ENCODE measurements around the gene HOXC5. TPM values are rescaled to one million over a fixed set of nuclear protein-coding genes. Genes with fewer than 3 reads are reported as not detected.

Gene HOXC5
- total RNA-seq, 1 donor from 2014 or later = not detected

DNA sequence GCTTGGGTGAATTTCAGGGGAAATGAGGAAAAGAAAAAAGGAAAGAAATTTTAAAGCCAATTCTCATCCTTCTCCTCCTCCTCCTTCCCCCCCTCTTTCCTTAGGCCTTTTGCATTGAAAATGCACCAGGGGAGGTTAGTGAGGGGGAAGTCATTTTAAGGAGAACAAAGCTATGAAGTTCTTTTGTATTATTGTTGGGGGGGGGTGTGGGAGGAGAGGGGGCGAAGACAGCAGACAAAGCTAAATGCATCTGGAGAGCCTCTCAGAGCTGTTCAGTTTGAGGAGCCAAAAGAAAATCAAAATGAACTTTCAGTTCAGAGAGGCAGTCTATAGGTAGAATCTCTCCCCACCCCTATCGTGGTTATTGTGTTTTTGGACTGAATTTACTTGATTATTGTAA is 22.7 kb downstream of the HOXC5 start:
- H3K36me3 ChIP-seq = no peaks in the 10 kb centered on the region
- peaks cover 68% of the 10 kb centered on the region for H3K27me3 ChIP-seq
- H3K9me3 ChIP-seq = no peaks in the 10 kb centered on the region
- no peak overlapping the region for H3K4me3 ChIP-seq
- peaks cover 11% of the 10 kb centered on the region for H3K4me1 ChIP-seq
- H3K27ac ChIP-seq = no peak overlapping the region
- no peak for DNase-seq
- no peak for ATAC-seq
- TF ChIP-seq, protein P1, sequence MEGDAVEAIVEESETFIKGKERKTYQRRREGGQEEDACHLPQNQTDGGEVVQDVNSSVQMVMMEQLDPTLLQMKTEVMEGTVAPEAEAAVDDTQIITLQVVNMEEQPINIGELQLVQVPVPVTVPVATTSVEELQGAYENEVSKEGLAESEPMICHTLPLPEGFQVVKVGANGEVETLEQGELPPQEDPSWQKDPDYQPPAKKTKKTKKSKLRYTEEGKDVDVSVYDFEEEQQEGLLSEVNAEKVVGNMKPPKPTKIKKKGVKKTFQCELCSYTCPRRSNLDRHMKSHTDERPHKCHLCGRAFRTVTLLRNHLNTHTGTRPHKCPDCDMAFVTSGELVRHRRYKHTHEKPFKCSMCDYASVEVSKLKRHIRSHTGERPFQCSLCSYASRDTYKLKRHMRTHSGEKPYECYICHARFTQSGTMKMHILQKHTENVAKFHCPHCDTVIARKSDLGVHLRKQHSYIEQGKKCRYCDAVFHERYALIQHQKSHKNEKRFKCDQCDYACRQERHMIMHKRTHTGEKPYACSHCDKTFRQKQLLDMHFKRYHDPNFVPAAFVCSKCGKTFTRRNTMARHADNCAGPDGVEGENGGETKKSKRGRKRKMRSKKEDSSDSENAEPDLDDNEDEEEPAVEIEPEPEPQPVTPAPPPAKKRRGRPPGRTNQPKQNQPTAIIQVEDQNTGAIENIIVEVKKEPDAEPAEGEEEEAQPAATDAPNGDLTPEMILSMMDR (IDR thresholded peaks at IDR 0.05) = no peak
- intact Hi-C loops (cut with DNase I) = no loop called here

DNA sequence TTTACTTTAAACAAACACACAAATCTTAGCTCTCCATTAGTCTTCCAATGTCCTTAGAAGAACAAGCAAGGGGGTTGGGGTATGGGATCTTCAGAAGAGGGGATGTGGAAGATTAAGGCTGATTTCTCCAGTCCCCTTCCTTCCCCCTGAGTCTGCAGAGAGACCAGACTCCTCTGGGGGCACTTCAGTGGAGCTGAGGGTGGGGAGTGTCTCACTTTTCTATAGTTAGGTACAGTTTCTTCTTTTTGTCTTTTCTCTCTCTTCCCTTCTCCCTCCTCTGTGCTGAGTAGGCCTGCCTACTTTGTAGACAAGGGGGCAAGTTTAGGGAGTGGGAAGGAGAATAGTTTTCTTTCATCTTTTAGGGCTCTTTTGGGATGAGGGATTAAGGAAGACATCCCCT is 23.3 kb downstream of the HOXC5 start:
- no peak overlapping the region for H3K4me3 ChIP-seq
- intact Hi-C loops (cut with DNase I) = no loop called here
- no peak overlapping the region for H3K27ac ChIP-seq
- H3K9me3 ChIP-seq = no peaks in the 10 kb centered on the region
- no peaks in the 10 kb centered on the region for H3K36me3 ChIP-seq
- H3K27me3 ChIP-seq = peaks cover 68% of the 10 kb centered on the region
- ATAC-seq (no peak), DNase-seq (no peak)
- peaks cover 11% of the 10 kb centered on the region for H3K4me1 ChIP-seq
- TF ChIP-seq, protein P1 (IDR thresholded peaks at IDR 0.05) = no peak

DNA sequence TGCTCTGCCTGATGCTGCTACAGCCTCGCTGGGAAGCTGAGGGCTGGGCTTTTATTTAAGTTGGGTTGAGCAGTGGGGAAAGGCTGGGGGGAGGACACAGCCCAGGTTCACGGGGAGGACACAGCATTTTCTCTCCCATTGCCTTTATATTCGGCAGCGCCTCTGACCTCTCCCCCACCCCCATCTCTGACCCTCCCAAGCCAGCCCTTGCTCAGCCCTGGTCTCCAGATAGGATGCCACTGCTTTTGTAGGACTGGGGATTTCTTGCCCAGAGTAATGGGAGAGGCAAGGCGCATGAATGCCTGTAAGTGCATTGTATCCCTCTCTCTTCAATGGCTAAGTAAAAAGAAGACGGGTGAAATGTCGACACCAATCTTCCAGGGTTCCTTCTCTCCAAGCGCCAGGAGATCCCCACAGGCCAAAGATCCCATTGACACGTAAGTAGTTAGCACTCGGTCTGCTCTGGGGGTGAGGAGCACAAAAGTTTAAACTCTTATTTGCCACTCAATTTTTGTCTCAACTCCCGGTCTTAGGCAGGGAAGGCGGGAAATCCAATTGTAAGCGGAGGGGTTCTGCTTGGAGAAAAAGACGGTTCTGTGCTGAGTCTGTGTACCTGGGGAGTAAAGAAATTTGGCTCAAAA is 25.4 kb downstream of the HOXC5 start:
- Histone ChIP-seq H3K4me3 (no peak overlapping the region), H3K27ac (no peak overlapping the region), H3K4me1 (peaks cover 4% of the 10 kb centered on the region), H3K9me3 (no peaks in the 10 kb centered on the region), H3K36me3 (no peaks in the 10 kb centered on the region), H3K27me3 (peaks cover 67% of the 10 kb centered on the region)
- intact Hi-C loops (cut with DNase I) = no loop called here
- TF ChIP-seq, protein P1 (IDR thresholded peaks at IDR 0.05) = no peak
- DNase-seq (no peak), ATAC-seq (no peak)

DNA sequence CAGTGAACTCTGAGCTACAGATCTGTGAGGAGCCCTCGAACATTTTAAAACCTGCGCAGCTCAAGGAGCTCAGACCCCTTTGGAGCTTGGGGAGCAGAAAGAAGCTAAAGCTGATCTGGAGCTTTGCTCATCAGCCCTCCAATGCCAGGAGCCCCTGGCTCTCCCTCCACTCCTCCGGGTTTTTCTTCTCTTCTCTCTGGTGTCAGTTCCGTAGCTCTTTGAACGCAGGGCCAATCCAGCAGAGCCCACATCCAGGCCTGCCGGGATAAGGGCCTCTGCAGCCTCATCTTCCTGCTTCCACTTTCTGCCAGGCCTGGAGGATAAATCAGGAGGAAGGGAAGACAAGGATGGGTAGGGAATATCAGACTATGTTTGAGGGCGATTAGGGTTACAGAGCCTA is 26.8 kb downstream of the HOXC5 start:
- intact Hi-C loops (cut with DNase I) = no loop called here
- Histone ChIP-seq H3K27me3 (peaks cover 66% of the 10 kb centered on the region), H3K4me3 (no peak overlapping the region), H3K36me3 (no peaks in the 10 kb centered on the region), H3K9me3 (no peaks in the 10 kb centered on the region), H3K4me1 (peaks cover under 1% of the 10 kb centered on the region), H3K27ac (no peak overlapping the region)
- DNase-seq = no peak
- TF ChIP-seq, protein P1 (IDR thresholded peaks at IDR 0.05) = no peak
- ATAC-seq = no peak

DNA sequence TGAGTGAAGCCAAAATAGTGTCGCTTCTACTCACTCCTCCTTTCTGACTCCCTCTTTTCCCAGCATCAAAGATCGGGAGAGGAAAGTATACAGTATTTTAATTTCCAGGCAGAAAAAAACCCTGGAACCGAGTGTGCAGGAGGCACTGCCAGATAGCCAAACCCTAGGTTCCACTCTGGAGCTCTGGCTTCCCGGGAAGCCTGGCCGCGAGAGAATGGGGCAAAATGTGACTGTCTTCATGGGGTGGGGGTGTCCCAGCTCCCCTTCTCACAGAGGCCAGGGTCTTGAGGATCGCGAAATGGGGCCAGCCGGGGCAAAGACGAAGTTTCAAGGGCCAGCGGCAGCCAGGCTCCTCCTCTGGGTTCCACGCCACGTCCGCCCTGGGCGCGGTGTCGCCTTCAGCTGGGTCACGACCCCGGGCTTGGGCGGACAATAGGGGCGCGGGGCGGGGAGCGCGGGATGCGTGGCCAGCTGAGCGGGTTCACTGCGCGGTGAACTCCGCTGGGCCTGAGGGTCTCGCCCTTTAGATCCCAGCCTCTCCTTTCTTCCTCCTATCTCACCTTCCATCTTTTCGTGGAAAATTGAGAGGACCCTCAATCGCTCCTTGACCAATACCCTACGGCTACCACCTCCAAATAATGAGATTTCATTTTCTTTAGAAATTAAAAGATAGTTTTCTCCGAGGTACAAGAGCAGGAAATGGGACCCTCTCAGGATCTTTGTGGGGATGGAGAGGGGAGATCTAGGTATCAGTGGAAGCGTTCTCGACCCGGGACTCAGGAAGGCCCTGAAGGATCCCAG is 27.5 kb downstream of the HOXC5 start:
- Histone ChIP-seq H3K27ac (no peak overlapping the region), H3K4me3 (no peak overlapping the region), H3K9me3 (no peaks in the 10 kb centered on the region), H3K36me3 (no peaks in the 10 kb centered on the region), H3K4me1 (no peaks in the 10 kb centered on the region), H3K27me3 (peaks cover 65% of the 10 kb centered on the region)
- TF ChIP-seq, protein P1 (IDR thresholded peaks at IDR 0.05) = no peak
- DNase-seq (no peak), ATAC-seq (no peak)
- intact Hi-C loops (cut with DNase I) = no loop called here

All from upper lobe of right lung (tissue), 1 donor.